Hypothalamus (tissue), 51 donors: ENCODE measurements around the gene ABI2.
"Not testable (repeated sequence)": the region's sequence is repeated elsewhere in the genome, so short reads cannot be mapped to it uniquely, and the experiment has no call there.

Experiments
- DNase-seq, 51 donors: peaks; one replicate each; lab custom pipeline; 2025; lab: John Stamatoyannopoulos, UW

Gene ABI2

GRCh38 chr2:203413796-203414195 lies 85.6 kb downstream of the ABI2 start:
- DNase-seq = no peak

GRCh38 chr2:203418271-203418670 lies 90.1 kb downstream of the ABI2 start:
- DNase-seq = no peak

GRCh38 chr2:203427061-203427460 lies 98.9 kb downstream of the ABI2 start:
- no peak for DNase-seq

GRCh38 chr2:203429643-203430042 lies 101.4 kb downstream of the ABI2 start:
- DNase-seq = not testable (repeated sequence)

- no peak for DNase-seq
These were observed 103.4 kb downstream of the ABI2 start for GRCh38 chr2:203431391-203432185.

- DNase-seq = no peak
These were observed 104.6 kb downstream of the ABI2 start for GRCh38 chr2:203432811-203433210.

- DNase-seq = no peak
These were observed 108.3 kb downstream of the ABI2 start for GRCh38 chr2:203436496-203436895.

GRCh38 chr2:203437511-203437910 lies 109.3 kb downstream of the ABI2 start:
- DNase-seq = no peak

GRCh38 chr2:203438528-203438927 lies 110.3 kb downstream of the ABI2 start:
- peak in 1 of 51 donors; percentile 34 for DNase-seq

GRCh38 chr2:203440671-203441070 lies 112.5 kb downstream of the ABI2 start:
- DNase-seq = peak in 1 of 51 donors; percentile 53

- DNase-seq = no peak
These were observed 113.3 kb downstream of the ABI2 start for GRCh38 chr2:203441463-203441862.

- no peak for DNase-seq
These were observed 114.3 kb downstream of the ABI2 start for GRCh38 chr2:203442463-203442862.

GRCh38 chr2:203444738-203445137 lies 116.5 kb downstream of the ABI2 start:
- DNase-seq = no peak

- DNase-seq = no peak
These were observed 117.9 kb downstream of the ABI2 start for GRCh38 chr2:203446071-203446481.

GRCh38 chr2:203446780-203447179 lies 118.6 kb downstream of the ABI2 start:
- no peak for DNase-seq

- DNase-seq = no peak
These were observed 122.4 kb downstream of the ABI2 start for GRCh38 chr2:203450561-203450960.

GRCh38 chr2:203451011-203451410 lies 122.8 kb downstream of the ABI2 start:
- DNase-seq = no peak

- DNase-seq = no peak
These were observed 123.5 kb downstream of the ABI2 start for GRCh38 chr2:203451689-203452088.

GRCh38 chr2:203453858-203454451 lies 125.8 kb downstream of the ABI2 start:
- peak in 4 of 51 donors; percentile 6 to 55 (median 17) for DNase-seq

GRCh38 chr2:203455209-203455608 lies 127.0 kb downstream of the ABI2 start:
- no peak for DNase-seq

- DNase-seq = no peak
These were observed 133.6 kb downstream of the ABI2 start for GRCh38 chr2:203461746-203462145.

- no peak for DNase-seq
These were observed 134.1 kb downstream of the ABI2 start for GRCh38 chr2:203462308-203462707.
